ENCODE data around the gene TEN1. TPM values are rescaled to one million over a fixed set of nuclear protein-coding genes. Genes with fewer than 3 reads are reported as not detected.

Gene TEN1
- total and polyA plus RNA-seq, 2 of the 13 experiments (the other 11 are each of a cell fraction or from before 2014, with no cell fraction given): 18.0 to 21.3 TPM

DNA sequence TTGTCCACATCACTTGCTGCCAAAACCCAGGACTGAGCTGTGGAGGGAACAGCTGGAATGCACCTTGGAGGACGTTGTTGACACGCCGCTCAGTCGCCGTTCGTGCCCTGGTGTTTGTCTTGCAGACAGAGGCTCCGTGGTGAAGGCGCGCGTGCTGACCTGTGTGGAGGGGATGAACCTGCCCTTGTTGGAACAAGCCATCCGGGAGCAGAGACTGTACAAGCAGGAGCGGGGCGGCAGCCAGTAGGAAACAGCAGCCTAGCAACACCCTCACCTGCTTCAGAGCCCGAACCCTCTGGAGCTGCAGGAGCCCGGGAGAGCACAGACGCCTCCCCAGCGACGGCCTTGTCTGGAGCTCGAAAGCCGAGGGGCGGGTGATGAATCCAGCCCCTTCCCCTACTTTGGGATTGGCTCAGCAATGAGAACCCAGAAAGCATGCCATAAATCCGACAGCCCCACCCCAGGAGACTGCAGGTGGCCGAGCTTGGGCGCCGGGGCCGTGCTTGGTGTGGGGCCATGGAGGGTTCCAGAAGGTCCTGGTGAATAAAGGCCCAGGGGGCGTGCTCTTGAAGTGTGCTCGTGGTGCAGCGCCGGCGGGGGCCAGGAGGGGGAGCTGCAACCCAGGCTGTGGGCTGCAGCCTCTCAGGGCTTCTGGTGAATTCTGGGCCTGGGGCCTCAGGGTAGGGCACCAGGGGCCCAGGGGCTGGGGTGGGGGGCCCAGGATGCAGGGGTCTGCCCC lies 21.1 kb downstream of the TEN1 start (continued):
- TF ChIP-seq JUNB (CRISPR knock-in tag; IDR thresholded peaks at IDR 0.05; ENCODE audit: borderline replicate concordance): no peak
- TF ChIP-seq MIXL1 (CRISPR knock-in tag; IDR thresholded peaks at IDR 0.05): no peak
- peak; percentile 51; the same call in 1 of the 2 replicates for TF ChIP-seq ZFP90 (CRISPR knock-in tag; IDR thresholded peaks at IDR 0.05; ENCODE audit: borderline replicate concordance)
- 0 out of 2 replicates have a peak, but pooled peaks have one; percentile 9 for TF ChIP-seq CEBPG (CRISPR knock-in tag; IDR thresholded peaks at IDR 0.05)
- TF ChIP-seq PHF5A (CRISPR knock-in tag; IDR thresholded peaks at IDR 0.05; ENCODE audit: low read depth, unreplicated experiment): peak; percentile 14
- no peak for TF ChIP-seq ZNF737 (CRISPR knock-in tag; IDR thresholded peaks at IDR 0.05; ENCODE audit: borderline replicate concordance)
- 0 out of 2 replicates have a peak, but pooled peaks have one; percentile 60 for TF ChIP-seq ZNF224 (CRISPR knock-in tag; IDR thresholded peaks at IDR 0.05)
- TF ChIP-seq, protein P1, sequence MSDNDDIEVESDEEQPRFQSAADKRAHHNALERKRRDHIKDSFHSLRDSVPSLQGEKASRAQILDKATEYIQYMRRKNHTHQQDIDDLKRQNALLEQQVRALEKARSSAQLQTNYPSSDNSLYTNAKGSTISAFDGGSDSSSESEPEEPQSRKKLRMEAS (IDR thresholded peaks at IDR 0.05): peak; percentile 80
- no peak for TF ChIP-seq ZNF567 (CRISPR knock-in tag; IDR thresholded peaks at IDR 0.05; ENCODE audit: borderline replicate concordance)
- TF ChIP-seq, protein P2, sequence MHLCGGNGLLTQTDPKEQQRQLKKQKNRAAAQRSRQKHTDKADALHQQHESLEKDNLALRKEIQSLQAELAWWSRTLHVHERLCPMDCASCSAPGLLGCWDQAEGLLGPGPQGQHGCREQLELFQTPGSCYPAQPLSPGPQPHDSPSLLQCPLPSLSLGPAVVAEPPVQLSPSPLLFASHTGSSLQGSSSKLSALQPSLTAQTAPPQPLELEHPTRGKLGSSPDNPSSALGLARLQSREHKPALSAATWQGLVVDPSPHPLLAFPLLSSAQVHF (CRISPR knock-in tag; IDR thresholded peaks at IDR 0.05): no peak
- TF ChIP-seq, protein P3, sequence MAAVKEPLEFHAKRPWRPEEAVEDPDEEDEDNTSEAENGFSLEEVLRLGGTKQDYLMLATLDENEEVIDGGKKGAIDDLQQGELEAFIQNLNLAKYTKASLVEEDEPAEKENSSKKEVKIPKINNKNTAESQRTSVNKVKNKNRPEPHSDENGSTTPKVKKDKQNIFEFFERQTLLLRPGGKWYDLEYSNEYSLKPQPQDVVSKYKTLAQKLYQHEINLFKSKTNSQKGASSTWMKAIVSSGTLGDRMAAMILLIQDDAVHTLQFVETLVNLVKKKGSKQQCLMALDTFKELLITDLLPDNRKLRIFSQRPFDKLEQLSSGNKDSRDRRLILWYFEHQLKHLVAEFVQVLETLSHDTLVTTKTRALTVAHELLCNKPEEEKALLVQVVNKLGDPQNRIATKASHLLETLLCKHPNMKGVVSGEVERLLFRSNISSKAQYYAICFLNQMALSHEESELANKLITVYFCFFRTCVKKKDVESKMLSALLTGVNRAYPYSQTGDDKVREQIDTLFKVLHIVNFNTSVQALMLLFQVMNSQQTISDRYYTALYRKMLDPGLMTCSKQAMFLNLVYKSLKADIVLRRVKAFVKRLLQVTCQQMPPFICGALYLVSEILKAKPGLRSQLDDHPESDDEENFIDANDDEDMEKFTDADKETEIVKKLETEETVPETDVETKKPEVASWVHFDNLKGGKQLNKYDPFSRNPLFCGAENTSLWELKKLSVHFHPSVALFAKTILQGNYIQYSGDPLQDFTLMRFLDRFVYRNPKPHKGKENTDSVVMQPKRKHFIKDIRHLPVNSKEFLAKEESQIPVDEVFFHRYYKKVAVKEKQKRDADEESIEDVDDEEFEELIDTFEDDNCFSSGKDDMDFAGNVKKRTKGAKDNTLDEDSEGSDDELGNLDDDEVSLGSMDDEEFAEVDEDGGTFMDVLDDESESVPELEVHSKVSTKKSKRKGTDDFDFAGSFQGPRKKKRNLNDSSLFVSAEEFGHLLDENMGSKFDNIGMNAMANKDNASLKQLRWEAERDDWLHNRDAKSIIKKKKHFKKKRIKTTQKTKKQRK (IDR thresholded peaks at IDR 0.05; ENCODE audit: low read length): no peak
- TF ChIP-seq GATAD2A (CRISPR knock-in tag; IDR thresholded peaks at IDR 0.05): peak; percentile 46
- TF ChIP-seq SPEN (CRISPR knock-in tag; IDR thresholded peaks at IDR 0.05; ENCODE audit: low read depth): no peak
- TF ChIP-seq ZNF337 (CRISPR knock-in tag; IDR thresholded peaks at IDR 0.05; ENCODE audit: borderline replicate concordance, low read depth): 0 out of 2 replicates have a peak, but pooled peaks have one; percentile 75
- no peak; the same call in 1 of the 2 replicates for TF ChIP-seq GABPB1 (CRISPR knock-in tag; IDR thresholded peaks at IDR 0.05)
- no peak for TF ChIP-seq ZNF788 (CRISPR knock-in tag; IDR thresholded peaks at IDR 0.05; ENCODE audit: borderline replicate concordance)
- no peak for TF ChIP-seq ZNF460 (CRISPR knock-in tag; IDR thresholded peaks at IDR 0.05; ENCODE audit: borderline replicate concordance)
- peak; percentile 39; the same call in 1 of the 2 replicates for TF ChIP-seq DPF2 (CRISPR knock-in tag; IDR thresholded peaks at IDR 0.05; ENCODE audit: borderline replicate concordance, low read depth)
- peak; percentile 85 for TF ChIP-seq ZNF574 (CRISPR knock-in tag; IDR thresholded peaks at IDR 0.05)
- TF ChIP-seq ZNF430 (CRISPR knock-in tag; IDR thresholded peaks at IDR 0.05): peak; percentile 87; the same call in 1 of the 2 replicates
- TF ChIP-seq ZNF17 (CRISPR knock-in tag; IDR thresholded peaks at IDR 0.05): no peak
- peak; percentile 42; the same call in 1 of the 2 replicates for TF ChIP-seq THAP11 (CRISPR knock-in tag; IDR thresholded peaks at IDR 0.05)

Measured in HepG2 (cell line).